A673 (cell line): ENCODE measurements around the gene HYAL3. TPM values are rescaled to one million over a fixed set of nuclear protein-coding genes. Genes with fewer than 3 reads are reported as not detected.
"Not testable (repeated sequence)": the region's sequence is repeated elsewhere in the genome, so short reads cannot be mapped to it uniquely, and the experiment has no call there.

ENCODE experiments used
- BruUV-seq: library from RNA; stranded (reverse); fragments of 400-500 nt; replicated peaks from 2 replicates; lab custom pipeline; 2021; lab: Mats Ljungman, UMichigan
- CTCF ChIA-PET: fragments of 300-600 bp; sonication (Branson Sonifier 250); formaldehyde crosslinking; loops from one replicate; lab custom pipeline; 2022; ENCODE audit warnings: antibody characterized with exemption; lab: Charles Lee
- POLR2A ChIA-PET: fragments of 300-600 bp; sonication (Branson Sonifier 250); formaldehyde crosslinking; loops from one replicate; lab custom pipeline; 2022; ENCODE audit warnings: antibody characterized with exemption; ENCODE audit not compliant: low non-redundant PET; lab: Charles Lee
- DNase-seq: peaks from one replicate; pipeline ENCODE4 v3.0.0-alpha.2; 2015; ENCODE audit warnings: low spot score
- H3K27ac ChIP-seq: fragments of 200-600 bp; sonication (generic); 2 replicates; pipeline ENCODE4 v1.5.1; 2016; ENCODE audit warnings: mixed run types, low read depth, mild to moderate bottlenecking, mixed read lengths, antibody characterized with exemption, low read length; ENCODE audit not compliant: poor library complexity, severe bottlenecking
- H3K27me3 ChIP-seq: fragments of 200-600 bp; sonication (generic); replicated peaks from 2 replicates; pipeline ENCODE4 v1.6.1; 2017; ENCODE audit warnings: mixed run types, low read depth, mild to moderate bottlenecking, mixed read lengths, antibody characterized with exemption, low read length; ENCODE audit not compliant: insufficient read depth, poor library complexity
- H3K36me3 ChIP-seq: fragments of 200-600 bp; sonication (generic); 2 replicates; pipeline ENCODE4 v1.6.1; 2016; ENCODE audit warnings: mixed run types, mild to moderate bottlenecking, mixed read lengths, antibody characterized with exemption, low read length; ENCODE audit not compliant: insufficient read depth, poor library complexity, severe bottlenecking
- H3K4me1 ChIP-seq: fragments of 200-600 bp; sonication (generic); 2 replicates; pipeline ENCODE4 v1.6.1; 2017; ENCODE audit warnings: mixed run types, mild to moderate bottlenecking, mixed read lengths, antibody characterized with exemption, low read length; ENCODE audit not compliant: insufficient read depth, poor library complexity, severe bottlenecking
- H3K4me3 ChIP-seq: fragments of 200-600 bp; sonication (generic); 2 replicates; pipeline ENCODE4 v1.5.1; 2016; ENCODE audit warnings: low read depth, mixed run types, mild to moderate bottlenecking, mixed read lengths, low read length; ENCODE audit not compliant: poor library complexity, severe bottlenecking
- H3K9me3 ChIP-seq: fragments of 200-600 bp; sonication (generic); 2 replicates; pipeline ENCODE4 v1.6.1; 2016; ENCODE audit warnings: mixed run types, low read depth, mild to moderate bottlenecking, mixed read lengths, antibody characterized with exemption, low read length; ENCODE audit not compliant: poor library complexity, severe bottlenecking
- CTCF ChIP-seq: fragments of 300-800, 200-600 bp; sonication (generic); conservative IDR thresholded peaks from 2 replicates; pipeline ENCODE4 v1.5.1; 2017; ENCODE audit warnings: low read depth, mild to moderate bottlenecking, antibody characterized with exemption, low read length, moderate library complexity, mixed read lengths
- EZH2 ChIP-seq: fragments of 200-600 bp; sonication (generic); IDR thresholded peaks from 2 replicates; pipeline ENCODE4 v1.6.1; 2017; ENCODE audit warnings: borderline replicate concordance, low read depth, mild to moderate bottlenecking, mixed read lengths, antibody characterized with exemption, low read length; ENCODE audit not compliant: poor library complexity, severe bottlenecking
- intact Hi-C: fragments of 100-400 bp; cut with micrococcal nuclease; formaldehyde crosslinking; loops from one replicate; pipeline ENCODE4 v1.10.0; 2022; ENCODE audit not compliant: unreplicated experiment
- total RNA-seq: library from RNA; stranded (reverse); gene quantifications from 2 replicates; pipeline ENCODE4 v1.2.3, GENCODE V29; 2021

The HYAL3 gene
- total RNA-seq, 1 experiment from 2014 or later = 3.0 TPM

- DNase-seq = no peak
- Histone ChIP-seq H3K27me3 (no peaks in the 10 kb centered on the region), H3K27ac (peak overlapping the region; percentile 74), H3K4me1 (peaks cover 19% of the 10 kb centered on the region), H3K4me3 (peak overlapping the region; percentile 42), H3K9me3 (no peaks in the 10 kb centered on the region), H3K36me3 (no peaks in the 10 kb centered on the region)
- CTCF ChIA-PET = interaction anchor here (0.7 kb wide), 1 partner anchor 52 kb away, joined by 3 read pairs; no protein-coding TSS in a partner anchor
- intact Hi-C loops = no loop called here
- no peak for TF ChIP-seq EZH2
- TF ChIP-seq CTCF = no peak
- POLR2A ChIA-PET = no interaction called here
- no TSS peak for BruUV-seq
Measured at GRCh38 chr3:50245251-50245745, 53.9 kb downstream of the HYAL3 start.

- intact Hi-C loops, H3K9me3 ChIP-seq, BruUV-seq, H3K4me3 ChIP-seq, H3K27ac ChIP-seq, DNase-seq, H3K36me3 ChIP-seq, H3K27me3 ChIP-seq: not testable (repeated sequence)
- CTCF ChIA-PET = interaction anchor here (0.7 kb wide), 1 partner anchor 52 kb away, joined by 3 read pairs; no protein-coding TSS in a partner anchor
- peaks cover 23% of the 10 kb centered on the region for H3K4me1 ChIP-seq
- POLR2A ChIA-PET = interaction anchor here (0.6 kb wide), 1 partner anchor 19 kb away, joined by 13 read pairs; no protein-coding TSS in a partner anchor
Measured at GRCh38 chr3:50244813-50245212, 54.4 kb downstream of the HYAL3 start.

- TF ChIP-seq EZH2 (no peak), CTCF (no peak)
- no peak overlapping the region for H3K4me3 ChIP-seq
- H3K36me3 ChIP-seq = no peaks in the 10 kb centered on the region
- ChIA-PET CTCF (no interaction called here), POLR2A (interaction anchor here (0.5 kb wide), 1 partner anchor 1142 kb away, joined by 3 read pairs; the partner anchor contains the start of gene MANF)
- DNase-seq = no peak
- peaks cover 23% of the 10 kb centered on the region for H3K4me1 ChIP-seq
- no peak overlapping the region for H3K27ac ChIP-seq
- BruUV-seq = no TSS peak
- H3K27me3 ChIP-seq = no peaks in the 10 kb centered on the region
- intact Hi-C loops = no loop called here
- no peaks in the 10 kb centered on the region for H3K9me3 ChIP-seq
Measured at GRCh38 chr3:50243543-50243895, 55.7 kb downstream of the HYAL3 start.
